Measurements from ENCODE around the gene POFUT2.

The POFUT2 gene

DNA sequence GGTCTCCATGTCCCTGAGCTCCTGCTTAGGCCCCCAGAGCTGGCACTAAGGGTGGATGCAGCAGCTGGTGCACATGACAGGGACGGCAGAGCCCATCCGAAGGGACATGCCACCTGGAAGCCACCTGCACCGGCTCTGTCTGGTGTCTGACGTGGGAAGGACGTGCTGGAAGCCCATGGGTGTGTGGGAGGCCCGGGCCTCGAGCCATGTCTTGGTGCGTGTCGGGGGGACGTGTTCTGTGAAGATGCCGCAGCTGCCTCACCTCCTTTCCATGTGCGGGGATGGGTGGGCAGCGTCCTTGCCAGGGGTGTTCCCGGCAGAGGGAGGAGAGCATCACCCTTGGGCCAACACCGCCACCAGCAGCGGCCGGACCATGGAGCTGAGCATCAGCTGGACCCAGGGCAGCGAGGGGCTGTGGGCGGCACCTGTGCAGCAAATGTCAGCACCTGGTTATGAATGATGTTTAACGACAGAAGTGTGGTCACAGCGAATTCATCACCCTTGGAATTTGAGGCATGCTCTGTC is 15.5 kb upstream of the POFUT2 start:
- H3K4me3 ChIP-seq (replicated peaks; ENCODE audit: insufficient read depth, low read length), result no peak overlapping the region
- H3K27ac ChIP-seq (replicated peaks), result no peak overlapping the region
- no peaks in the 10 kb centered on the region for H3K27me3 ChIP-seq (ENCODE audit: insufficient read depth, poor library complexity, severe bottlenecking)
- DNase-seq (ENCODE audit: low read depth in 1 of 2, low spot score in 1 of 2), result no peak
- no peak for TF ChIP-seq SPI1 (IDR thresholded peaks at IDR 0.05; ENCODE audit: borderline replicate concordance, low read depth)
- no peak for TF ChIP-seq CTCF (IDR thresholded peaks at IDR 0.05; ENCODE audit: insufficient read depth, low read length)
- TF ChIP-seq REST (IDR thresholded peaks at IDR 0.05; ENCODE audit: insufficient replicate concordance, low read depth), result no peak
- no peak for TF ChIP-seq GABPA (IDR thresholded peaks at IDR 0.05; ENCODE audit: low read depth)
- TF ChIP-seq POLR2AphosphoS5 (IDR thresholded peaks at IDR 0.05; ENCODE audit: low read depth), result no peak

DNA sequence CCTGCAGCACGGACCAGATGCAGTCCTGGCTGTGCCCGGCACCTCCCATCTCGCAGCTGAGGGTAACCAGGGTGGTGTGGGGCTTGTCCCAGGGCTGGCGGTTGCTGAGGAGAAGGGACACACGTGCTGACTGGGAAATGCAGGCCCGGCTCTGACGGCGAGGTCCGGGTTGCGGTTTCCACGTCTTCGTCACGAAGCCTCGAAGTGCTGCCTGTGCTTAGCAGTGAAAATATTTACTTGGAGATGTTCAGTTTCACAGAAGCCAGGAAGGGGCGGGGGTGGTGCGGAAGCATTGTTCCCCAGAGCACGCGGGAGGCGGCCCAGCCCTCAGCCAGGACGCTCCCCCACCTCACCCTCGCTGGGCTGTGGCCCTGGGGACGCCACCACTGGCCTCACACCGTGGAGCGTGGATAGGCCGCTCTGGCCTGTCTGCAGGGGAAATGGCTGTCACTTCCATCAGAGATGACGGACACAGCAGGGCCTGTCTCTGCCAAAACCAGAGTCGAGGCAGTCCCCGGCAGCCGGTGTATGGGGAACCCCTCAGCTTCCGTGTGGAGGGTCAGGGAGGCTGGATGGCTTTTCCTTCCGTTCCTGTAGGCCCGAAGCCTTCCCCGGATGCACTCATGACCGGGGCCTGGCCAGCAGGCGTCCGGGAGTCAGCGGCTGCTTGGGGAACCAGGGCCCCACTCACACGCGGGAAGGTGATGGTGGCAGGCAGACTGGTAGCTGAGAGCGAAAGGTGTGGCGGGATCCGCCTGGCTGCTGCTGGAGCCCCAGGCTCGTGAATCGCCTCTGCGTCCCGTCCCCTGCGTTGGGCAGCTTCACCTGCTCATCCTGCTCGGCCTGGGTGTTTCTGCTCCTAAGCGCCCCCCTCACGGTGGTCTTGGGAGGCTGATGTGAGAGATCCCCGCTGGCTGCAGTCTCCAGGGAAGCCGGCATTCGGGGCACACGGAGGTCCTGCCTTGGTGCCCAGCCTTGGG is 14.7 kb upstream of the POFUT2 start:
- no peak for TF ChIP-seq GABPA (IDR thresholded peaks at IDR 0.05; ENCODE audit: low read depth)
- no peak for TF ChIP-seq POLR2AphosphoS5 (IDR thresholded peaks at IDR 0.05; ENCODE audit: low read depth)
- no peak for TF ChIP-seq CTCF (IDR thresholded peaks at IDR 0.05; ENCODE audit: insufficient read depth, low read length)
- no peak for TF ChIP-seq SPI1 (IDR thresholded peaks at IDR 0.05; ENCODE audit: borderline replicate concordance, low read depth)
- H3K4me3 ChIP-seq (replicated peaks; ENCODE audit: insufficient read depth, low read length), result no peak overlapping the region
- no peaks in the 10 kb centered on the region for H3K27me3 ChIP-seq (ENCODE audit: insufficient read depth, poor library complexity, severe bottlenecking)
- no peak overlapping the region for H3K27ac ChIP-seq (replicated peaks)
- no peak for DNase-seq (ENCODE audit: low read depth in 1 of 2, low spot score in 1 of 2)

GRCh38 chr21:45301521-45302081 is 13.9 kb upstream of the POFUT2 start:
- H3K4me3 ChIP-seq (replicated peaks; ENCODE audit: insufficient read depth, low read length), result no peak overlapping the region
- H3K27me3 ChIP-seq (ENCODE audit: insufficient read depth, poor library complexity, severe bottlenecking), result no peaks in the 10 kb centered on the region
- H3K27ac ChIP-seq (replicated peaks), result no peak overlapping the region
- no peak for DNase-seq (ENCODE audit: low read depth in 1 of 2, low spot score in 1 of 2)
- TF ChIP-seq REST (IDR thresholded peaks at IDR 0.05; ENCODE audit: insufficient replicate concordance, low read depth) (no peak), SPI1 (IDR thresholded peaks at IDR 0.05; ENCODE audit: borderline replicate concordance, low read depth) (no peak), CTCF (IDR thresholded peaks at IDR 0.05; ENCODE audit: insufficient read depth, low read length) (no peak), POLR2AphosphoS5 (IDR thresholded peaks at IDR 0.05; ENCODE audit: low read depth) (no peak), GABPA (IDR thresholded peaks at IDR 0.05; ENCODE audit: low read depth) (no peak)
